Testis (tissue), 3 donors: ENCODE data around the gene IRF2. TPM values are rescaled to one million over a fixed set of nuclear protein-coding genes. Genes with fewer than 3 reads are reported as not detected.
A peak's percentile ranks its signal among the peaks of the same experiment; 100 is the strongest.

Source experiments
- DNase-seq: peaks from one replicate; pipeline ENCODE4 v3.0.0-alpha.2; 2019
- H3K27ac ChIP-seq, 2 donors: fragments of 200-600 bp; sonication (generic); one replicate each; pipeline ENCODE4 v1.5.1; 2019
- H3K27me3 ChIP-seq: fragments of 200-600 bp; sonication (generic); one replicate; pipeline ENCODE4 v1.5.1; 2019
- H3K36me3 ChIP-seq: fragments of 200-600 bp; sonication (generic); one replicate; pipeline ENCODE4 v1.5.1; 2017; ENCODE audit warnings: low read depth; ENCODE audit errors: missing control alignments
- H3K4me1 ChIP-seq: fragments of 200-600 bp; sonication (generic); one replicate; pipeline ENCODE4 v1.5.1; 2019
- H3K4me3 ChIP-seq, 2 donors: fragments of 200-600 bp; sonication (generic); one replicate each; pipeline ENCODE4 v1.5.1; 2017 to 2019
- H3K9me3 ChIP-seq: fragments of 200-600 bp; sonication (generic); one replicate; pipeline ENCODE4 v1.5.1; 2017
- CTCF ChIP-seq, 3 experiments: fragments of 450-650 bp in 2 of 3; fragments of 200-600 bp in 1 of 3; sonication (generic) in 1 of 3; IDR thresholded peaks; one replicate each; pipeline ENCODE4 v1.5.1; 2016 to 2019; ENCODE audit warnings: antibody characterized with exemption in 3 of 3, mild to moderate bottlenecking in 2 of 3, moderate library complexity in 1 of 3
- POLR2A ChIP-seq: fragments of 450-650 bp; IDR thresholded peaks from one replicate; pipeline ENCODE4 v1.6.1; 2017; ENCODE audit warnings: antibody characterized with exemption, mild to moderate bottlenecking, moderate library complexity
- WGBS, 2 donors: methylation state at CpG; one replicate each; pipeline ENCODE4 v1.1.5; 2018; 5-methylcytosine and 5-hydroxymethylcytosine counted together
- intact Hi-C: fragments of 100-400 bp; cut with DNase I; formaldehyde crosslinking; loops from one replicate; pipeline ENCODE4 v1.15.1; 2023; ENCODE audit warnings: low total_unique reads
- polyA plus RNA-seq: library from polyadenylated mRNA; stranded (reverse); fragments of 350-450 nt; fragmentation: Illumina TruSeq; extraction: RNeasy Lipid Tissue Mini Kit (QIAGEN cat#74804); gene quantifications from one replicate; pipeline ENCODE4 v1.2.3, GENCODE V29; 2014; ENCODE audit warnings: low read depth, low replicate concordance; ENCODE audit not compliant: insufficient read depth
- total RNA-seq, 2 donors: library from RNA; depleted of rRNA; stranded (reverse); fragments of >200 nt; gene quantifications; one replicate each; pipeline ENCODE4 v1.2.3, GENCODE V29; 2016

Gene IRF2
- total and polyA plus RNA-seq, 3 donors from 2014 or later, result 13.0 to 22.3 (median 16.1) TPM

GRCh38 chr4:184455299-184455698 is 19.1 kb downstream of the IRF2 start:
- H3K36me3 ChIP-seq, result no peaks in the 10 kb centered on the region
- no peak overlapping the region for H3K4me3 ChIP-seq
- 64 to 83% methylated on average over 7 of the region's 7 CpGs for WGBS, 2 donors
- H3K4me1 ChIP-seq, result peaks cover 31% of the 10 kb centered on the region
- no peak for TF ChIP-seq POLR2A
- no peak for TF ChIP-seq CTCF (IDR thresholded peaks at IDR 0.05)
- DNase-seq, result no peak
- H3K9me3 ChIP-seq, result no peaks in the 10 kb centered on the region
- no peak overlapping the region for H3K27ac ChIP-seq
- no peaks in the 10 kb centered on the region for H3K27me3 ChIP-seq
- intact Hi-C loops, result no loop called here

- Histone ChIP-seq H3K36me3 (no peaks in the 10 kb centered on the region), H3K27ac (no peak overlapping the region), H3K9me3 (no peaks in the 10 kb centered on the region), H3K4me1 (peaks cover 40% of the 10 kb centered on the region), H3K4me3 (no peak overlapping the region), H3K27me3 (no peaks in the 10 kb centered on the region)
- WGBS, 2 donors, result 23 to 26% methylated on average over 10 of the region's 10 CpGs
- DNase-seq, result peak; percentile 60
- TF ChIP-seq POLR2A, result no peak
- TF ChIP-seq CTCF (IDR thresholded peaks at IDR 0.05), result no peak
- intact Hi-C loops, result no loop called here
Measured at GRCh38 chr4:184453365-184454160, 20.8 kb downstream of the IRF2 start.

GRCh38 chr4:184452740-184453139 is 21.6 kb downstream of the IRF2 start:
- Histone ChIP-seq H3K36me3 (no peaks in the 10 kb centered on the region), H3K27ac (no peak overlapping the region), H3K27me3 (no peaks in the 10 kb centered on the region), H3K4me3 (no peak overlapping the region), H3K4me1 (peaks cover 47% of the 10 kb centered on the region), H3K9me3 (no peaks in the 10 kb centered on the region)
- no peak for DNase-seq
- TF ChIP-seq CTCF (IDR thresholded peaks at IDR 0.05), result no peak
- no peak for TF ChIP-seq POLR2A
- intact Hi-C loops, result no loop called here

GRCh38 chr4:184451726-184452125 is 22.6 kb downstream of the IRF2 start:
- Histone ChIP-seq H3K4me3 (no peak overlapping the region), H3K4me1 (peaks cover 49% of the 10 kb centered on the region), H3K27ac (no peak overlapping the region), H3K27me3 (no peaks in the 10 kb centered on the region), H3K9me3 (no peaks in the 10 kb centered on the region), H3K36me3 (no peaks in the 10 kb centered on the region)
- DNase-seq, result no peak
- TF ChIP-seq POLR2A, result no peak
- no peak for TF ChIP-seq CTCF (IDR thresholded peaks at IDR 0.05)
- intact Hi-C loops, result no loop called here
